Calu3 (cell line): ENCODE measurements around the gene MCM3AP. TPM values are rescaled to one million over a fixed set of nuclear protein-coding genes. Genes with fewer than 3 reads are reported as not detected.

ENCODE experiments used
- BruUV-seq: library from RNA; stranded (reverse); fragments of 400-500 nt; replicated peaks from 2 replicates; lab custom pipeline; 2021; lab: Mats Ljungman, UMichigan
- CTCF ChIA-PET: fragments of 300-600 bp; sonication (Branson Sonifier 250); formaldehyde crosslinking; loops from one replicate; lab custom pipeline; 2022; ENCODE audit warnings: antibody characterized with exemption; lab: Charles Lee
- DNase-seq: peaks from one replicate; pipeline ENCODE4 v3.0.0; 2022
- H3K27ac Mint-ChIP-seq: one replicate; pipeline ENCODE4 v1.8.0; 2022; ENCODE audit warnings: mixed read lengths; ENCODE audit not compliant: unreplicated experiment
- H3K27me3 Mint-ChIP-seq: one replicate; pipeline ENCODE4 v1.8.0; 2022; ENCODE audit warnings: mixed read lengths; ENCODE audit not compliant: unreplicated experiment
- H3K36me3 Mint-ChIP-seq: one replicate; pipeline ENCODE4 v1.8.0; 2022; ENCODE audit warnings: mild to moderate bottlenecking, moderate library complexity, mixed read lengths; ENCODE audit not compliant: insufficient read depth, unreplicated experiment
- H3K4me1 Mint-ChIP-seq: one replicate; pipeline ENCODE4 v1.8.0; 2022; ENCODE audit warnings: mild to moderate bottlenecking, low read depth, mixed read lengths; ENCODE audit not compliant: unreplicated experiment
- H3K4me3 Mint-ChIP-seq: one replicate; pipeline ENCODE4 v1.8.0; 2022; ENCODE audit warnings: mild to moderate bottlenecking, low read depth, moderate library complexity, mixed read lengths; ENCODE audit not compliant: unreplicated experiment
- H3K9me3 Mint-ChIP-seq: one replicate; pipeline ENCODE4 v1.8.0; 2022; ENCODE audit warnings: low read depth, mixed read lengths; ENCODE audit not compliant: unreplicated experiment
- CTCF ChIP-seq: fragments of 200-600 bp; IDR thresholded peaks from one replicate; pipeline ENCODE4 v1.8.0; 2022; ENCODE audit warnings: antibody characterized with exemption; ENCODE audit not compliant: unreplicated experiment
- intact Hi-C: fragments of 100-400 bp; cut with micrococcal nuclease; formaldehyde crosslinking; loops from one replicate; pipeline ENCODE4 v1.10.0; 2022; ENCODE audit not compliant: unreplicated experiment
- total RNA-seq: library from RNA; stranded (reverse); gene quantifications from 2 replicates; pipeline ENCODE4 v1.2.3, GENCODE V29; 2022

The MCM3AP gene
- total RNA-seq, 1 experiment from 2014 or later = 64.1 TPM

- TF ChIP-seq CTCF = no peak
- Mint-ChIP-seq H3K36me3 (peaks cover 63% of the 10 kb centered on the region), H3K9me3 (no peaks in the 10 kb centered on the region), H3K4me3 (no peak overlapping the region), H3K27ac (no peak overlapping the region), H3K27me3 (no peaks in the 10 kb centered on the region), H3K4me1 (no peaks in the 10 kb centered on the region)
- DNase-seq = no peak
- no TSS peak for BruUV-seq
- intact Hi-C loops = no loop called here
- CTCF ChIA-PET = interaction anchor here (0.7 kb wide), 1 partner anchor 62 kb away, joined by 5 read pairs; no protein-coding TSS in a partner anchor
Measured at GRCh38 chr21:46248422-46248782, 37.0 kb downstream of the MCM3AP start.

GRCh38 chr21:46247699-46248421, 37.6 kb downstream of the MCM3AP start:
- no peak overlapping the region for H3K4me3 Mint-ChIP-seq
- H3K36me3 Mint-ChIP-seq = peaks cover 69% of the 10 kb centered on the region
- H3K27me3 Mint-ChIP-seq = no peaks in the 10 kb centered on the region
- no peaks in the 10 kb centered on the region for H3K9me3 Mint-ChIP-seq
- CTCF ChIA-PET = interaction anchor here (0.7 kb wide), 1 partner anchor 63 kb away, joined by 5 read pairs; no protein-coding TSS in a partner anchor
- no peak for DNase-seq
- intact Hi-C loops = no loop called here
- BruUV-seq = no TSS peak
- TF ChIP-seq CTCF = no peak
- H3K27ac Mint-ChIP-seq = no peak overlapping the region
- no peaks in the 10 kb centered on the region for H3K4me1 Mint-ChIP-seq

GRCh38 chr21:46246345-46246744, 39.1 kb downstream of the MCM3AP start:
- BruUV-seq = no TSS peak
- intact Hi-C loops = no loop called here
- Mint-ChIP-seq H3K36me3 (peaks cover 63% of the 10 kb centered on the region), H3K9me3 (no peaks in the 10 kb centered on the region), H3K4me3 (no peak overlapping the region), H3K27me3 (no peaks in the 10 kb centered on the region), H3K4me1 (no peaks in the 10 kb centered on the region), H3K27ac (no peak overlapping the region)
- no peak for TF ChIP-seq CTCF
- CTCF ChIA-PET = no interaction called here
- DNase-seq = no peak

DNA sequence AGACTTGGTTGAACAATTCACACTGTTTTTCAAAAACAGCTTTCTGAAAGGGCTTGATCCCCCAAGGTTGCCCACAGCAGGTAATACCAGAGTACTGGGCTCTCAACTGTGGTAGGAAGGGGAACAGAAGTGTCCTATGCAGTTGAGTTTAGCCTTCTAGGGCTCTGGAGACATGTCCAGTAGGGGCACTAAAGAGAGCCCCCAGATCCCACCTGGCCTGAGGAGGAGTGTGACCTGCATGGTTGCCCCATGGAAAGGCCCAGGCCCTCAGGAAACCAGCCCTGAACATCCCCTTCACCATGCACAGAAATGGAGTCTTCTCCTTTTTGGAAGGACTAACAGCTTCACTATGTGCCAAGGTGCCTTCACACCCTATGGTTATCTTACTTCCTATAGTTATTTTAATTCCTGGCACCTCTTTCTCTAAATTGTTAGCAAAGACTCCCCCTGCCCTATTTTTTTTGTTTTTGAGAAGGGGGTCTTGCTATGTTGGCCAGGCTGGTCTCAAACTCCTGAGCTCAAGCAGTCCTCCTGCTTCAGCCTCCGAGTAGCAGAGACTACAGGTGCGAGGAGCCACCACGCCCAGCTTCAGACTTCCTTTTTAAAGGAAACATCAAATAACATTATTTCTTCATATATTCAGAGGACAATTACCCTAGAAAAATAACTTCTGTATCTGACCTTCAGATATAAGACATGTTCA, 40.0 kb downstream of the MCM3AP start:
- no peak overlapping the region for H3K27ac Mint-ChIP-seq
- CTCF ChIA-PET = no interaction called here
- H3K4me1 Mint-ChIP-seq = no peaks in the 10 kb centered on the region
- no peak overlapping the region for H3K4me3 Mint-ChIP-seq
- H3K36me3 Mint-ChIP-seq = peaks cover 56% of the 10 kb centered on the region
- no peaks in the 10 kb centered on the region for H3K9me3 Mint-ChIP-seq
- no peak for DNase-seq
- no peaks in the 10 kb centered on the region for H3K27me3 Mint-ChIP-seq
- intact Hi-C loops = no loop called here
- BruUV-seq = no TSS peak
- TF ChIP-seq CTCF = no peak
